ENCODE results near the gene SLC16A3.

The SLC16A3 gene

GRCh38 chr17:82222816-82223215 lies 6.0 kb upstream of the SLC16A3 start:
- Histone ChIP-seq H3K79me2 (no peaks in the 10 kb centered on the region), H3K4me3 (ENCODE audit: low read depth, low read length) (no peak overlapping the region), H3K27ac (no peak overlapping the region), H3K4me1 (no peaks in the 10 kb centered on the region), H3K36me3 (ENCODE audit: control insufficient read depth, insufficient read depth, low read length) (no peaks in the 10 kb centered on the region), H3K27me3 (ENCODE audit: control insufficient read depth, insufficient read depth, low read length) (no peaks in the 10 kb centered on the region), H3K4me2 (ENCODE audit: low read length) (no peak overlapping the region), H3K9me3 (ENCODE audit: control insufficient read depth, low read length) (no peaks in the 10 kb centered on the region), H2AFZ (no peak overlapping the region), H3K9ac (no peak overlapping the region)
- TF ChIP-seq, protein P1, sequence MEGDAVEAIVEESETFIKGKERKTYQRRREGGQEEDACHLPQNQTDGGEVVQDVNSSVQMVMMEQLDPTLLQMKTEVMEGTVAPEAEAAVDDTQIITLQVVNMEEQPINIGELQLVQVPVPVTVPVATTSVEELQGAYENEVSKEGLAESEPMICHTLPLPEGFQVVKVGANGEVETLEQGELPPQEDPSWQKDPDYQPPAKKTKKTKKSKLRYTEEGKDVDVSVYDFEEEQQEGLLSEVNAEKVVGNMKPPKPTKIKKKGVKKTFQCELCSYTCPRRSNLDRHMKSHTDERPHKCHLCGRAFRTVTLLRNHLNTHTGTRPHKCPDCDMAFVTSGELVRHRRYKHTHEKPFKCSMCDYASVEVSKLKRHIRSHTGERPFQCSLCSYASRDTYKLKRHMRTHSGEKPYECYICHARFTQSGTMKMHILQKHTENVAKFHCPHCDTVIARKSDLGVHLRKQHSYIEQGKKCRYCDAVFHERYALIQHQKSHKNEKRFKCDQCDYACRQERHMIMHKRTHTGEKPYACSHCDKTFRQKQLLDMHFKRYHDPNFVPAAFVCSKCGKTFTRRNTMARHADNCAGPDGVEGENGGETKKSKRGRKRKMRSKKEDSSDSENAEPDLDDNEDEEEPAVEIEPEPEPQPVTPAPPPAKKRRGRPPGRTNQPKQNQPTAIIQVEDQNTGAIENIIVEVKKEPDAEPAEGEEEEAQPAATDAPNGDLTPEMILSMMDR (IDR thresholded peaks at IDR 0.05) = no peak

DNA sequence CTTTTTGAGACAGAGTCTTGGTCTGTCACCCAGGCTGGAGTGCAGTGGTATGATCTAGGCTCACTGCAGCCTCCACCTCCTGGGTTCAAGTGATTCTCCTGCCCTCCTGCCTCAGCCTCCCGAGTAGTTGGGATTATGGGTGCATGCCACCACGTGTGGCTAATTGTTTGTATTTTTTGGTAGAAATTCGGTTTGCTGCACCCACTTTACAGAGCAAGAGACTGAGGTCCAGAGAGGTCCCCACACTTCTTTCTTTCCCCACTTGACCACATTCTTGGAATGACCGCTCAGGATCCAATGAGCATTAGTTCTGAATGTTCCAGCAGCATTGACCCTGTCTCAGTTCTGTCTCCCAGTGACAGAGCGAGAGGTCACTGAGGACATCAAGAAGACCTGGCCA lies 5.3 kb upstream of the SLC16A3 start:
- Histone ChIP-seq H3K9ac (no peak overlapping the region), H3K27ac (no peak overlapping the region), H3K36me3 (ENCODE audit: control insufficient read depth, insufficient read depth, low read length) (no peaks in the 10 kb centered on the region), H3K79me2 (no peaks in the 10 kb centered on the region), H3K9me3 (ENCODE audit: control insufficient read depth, low read length) (no peaks in the 10 kb centered on the region), H3K4me2 (ENCODE audit: low read length) (no peak overlapping the region), H3K27me3 (ENCODE audit: control insufficient read depth, insufficient read depth, low read length) (no peaks in the 10 kb centered on the region), H3K4me3 (ENCODE audit: low read depth, low read length) (no peak overlapping the region), H3K4me1 (no peaks in the 10 kb centered on the region), H2AFZ (no peak overlapping the region)
- TF ChIP-seq, protein P1 (IDR thresholded peaks at IDR 0.05) = no peak

GRCh38 chr17:82224666-82225065 lies 4.2 kb upstream of the SLC16A3 start:
- H3K79me2 ChIP-seq = no peaks in the 10 kb centered on the region
- no peaks in the 10 kb centered on the region for H3K27me3 ChIP-seq (ENCODE audit: control insufficient read depth, insufficient read depth, low read length)
- no peaks in the 10 kb centered on the region for H3K9me3 ChIP-seq (ENCODE audit: control insufficient read depth, low read length)
- H2AFZ ChIP-seq = no peak overlapping the region
- H3K27ac ChIP-seq = no peak overlapping the region
- no peak overlapping the region for H3K4me3 ChIP-seq (ENCODE audit: low read depth, low read length)
- peaks cover 2% of the 10 kb centered on the region for H3K4me1 ChIP-seq
- TF ChIP-seq, protein P1 (IDR thresholded peaks at IDR 0.05) = no peak
- no peak overlapping the region for H3K4me2 ChIP-seq (ENCODE audit: low read length)
- no peaks in the 10 kb centered on the region for H3K36me3 ChIP-seq (ENCODE audit: control insufficient read depth, insufficient read depth, low read length)
- H3K9ac ChIP-seq = no peak overlapping the region

GRCh38 chr17:82225368-82226029 lies 3.3 kb upstream of the SLC16A3 start:
- H3K4me3 ChIP-seq (ENCODE audit: low read depth, low read length) = no peak overlapping the region
- H3K4me2 ChIP-seq (ENCODE audit: low read length) = no peak overlapping the region
- H3K79me2 ChIP-seq = no peaks in the 10 kb centered on the region
- H3K36me3 ChIP-seq (ENCODE audit: control insufficient read depth, insufficient read depth, low read length) = no peaks in the 10 kb centered on the region
- TF ChIP-seq, protein P1 (IDR thresholded peaks at IDR 0.05) = no peak
- no peak overlapping the region for H2AFZ ChIP-seq
- H3K4me1 ChIP-seq = peaks cover 6% of the 10 kb centered on the region
- H3K27me3 ChIP-seq (ENCODE audit: control insufficient read depth, insufficient read depth, low read length) = no peaks in the 10 kb centered on the region
- no peak overlapping the region for H3K9ac ChIP-seq
- no peak overlapping the region for H3K27ac ChIP-seq
- no peaks in the 10 kb centered on the region for H3K9me3 ChIP-seq (ENCODE audit: control insufficient read depth, low read length)

DNA sequence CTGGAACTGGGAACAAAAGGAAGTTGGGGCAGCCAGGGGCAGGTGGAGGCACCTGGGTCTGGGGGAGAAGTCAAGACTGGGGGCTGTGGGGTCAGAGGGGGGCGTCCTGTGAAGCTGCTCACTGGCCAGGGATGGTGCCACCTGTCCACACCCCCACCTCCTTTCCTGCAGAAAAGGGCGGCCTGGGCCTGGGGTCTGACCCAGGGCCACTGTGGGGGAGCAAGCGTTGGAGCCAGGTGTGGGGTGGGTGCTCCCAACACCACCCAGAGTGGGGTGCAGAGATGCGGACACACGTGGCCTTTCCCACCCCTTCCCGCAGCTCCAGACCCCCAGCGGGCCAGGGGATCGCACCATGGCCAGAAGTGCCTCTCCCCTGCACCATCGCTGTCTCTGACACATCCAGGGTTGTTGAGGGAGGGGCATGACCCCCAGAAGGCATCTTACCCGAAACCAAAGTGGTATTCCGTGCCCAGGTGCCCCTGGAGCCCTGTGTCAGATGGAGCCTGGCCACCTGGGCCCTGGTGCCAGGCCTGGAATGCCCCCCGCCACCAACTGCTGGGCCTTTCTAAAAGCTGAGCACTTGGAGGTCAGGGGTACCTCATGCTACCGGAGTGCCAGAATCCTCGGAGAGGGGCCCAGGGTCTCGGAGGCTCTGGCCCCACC lies 2.6 kb upstream of the SLC16A3 start:
- Histone ChIP-seq H3K9ac (no peak overlapping the region), H3K4me3 (ENCODE audit: low read depth, low read length) (no peak overlapping the region), H3K9me3 (ENCODE audit: control insufficient read depth, low read length) (no peaks in the 10 kb centered on the region), H3K27ac (no peak overlapping the region), H2AFZ (no peak overlapping the region), H3K4me2 (ENCODE audit: low read length) (no peak overlapping the region), H3K27me3 (ENCODE audit: control insufficient read depth, insufficient read depth, low read length) (no peaks in the 10 kb centered on the region), H3K36me3 (ENCODE audit: control insufficient read depth, insufficient read depth, low read length) (no peaks in the 10 kb centered on the region), H3K4me1 (peaks cover 6% of the 10 kb centered on the region), H3K79me2 (no peaks in the 10 kb centered on the region)
- TF ChIP-seq, protein P1 (IDR thresholded peaks at IDR 0.05) = no peak

Measured in parathyroid adenoma (tissue), 2 donors.